IMR-90 (cell line): ENCODE results near the gene PLA2G12A.

ENCODE experiments used
- BHLHE40 ChIP-seq: fragments of 150-350 bp; IDR thresholded peaks from 2 replicates; pipeline ENCODE4 v1.6.1; 2016; ENCODE audit warnings: mild to moderate bottlenecking, low read depth, low read length
- CEBPB ChIP-seq: IDR thresholded peaks from 2 replicates; pipeline ENCODE4 v1.6.1; 2012; ENCODE audit warnings: low read depth, low read length, improper control_type of control experiment
- CTCF ChIP-seq: conservative IDR thresholded peaks from 2 replicates; pipeline ENCODE4 v1.5.1; 2012; ENCODE audit warnings: mild to moderate bottlenecking, low read depth, low read length, improper control_type of control experiment
- ELK1 ChIP-seq: fragments of 150-350 bp; IDR thresholded peaks from 2 replicates; pipeline ENCODE4 v1.6.1; 2016; ENCODE audit warnings: low read depth, mild to moderate bottlenecking, low read length, moderate library complexity, borderline replicate concordance
- MAFK ChIP-seq: IDR thresholded peaks from 2 replicates; pipeline ENCODE4 v1.6.1; 2012; ENCODE audit warnings: low read depth, low read length, improper control_type of control experiment
- MAZ ChIP-seq: IDR thresholded peaks from 2 replicates; pipeline ENCODE4 v1.6.1; 2012; ENCODE audit warnings: low read depth, mild to moderate bottlenecking, low read length, improper control_type of control experiment, moderate library complexity, borderline replicate concordance
- MXI1 ChIP-seq: IDR thresholded peaks from 2 replicates; pipeline ENCODE4 v1.6.1; 2012; ENCODE audit warnings: low read depth, mild to moderate bottlenecking, low read length, moderate library complexity, borderline replicate concordance
- POLR2A ChIP-seq: IDR thresholded peaks from 2 replicates; pipeline ENCODE4 v1.6.1; 2012; ENCODE audit warnings: mild to moderate bottlenecking, low read depth, low read length
- RAD21 ChIP-seq: IDR thresholded peaks from 2 replicates; pipeline ENCODE4 v1.6.1; 2012; ENCODE audit warnings: low read length, improper control_type of control experiment
- RFX5 ChIP-seq: IDR thresholded peaks from 2 replicates; pipeline ENCODE4 v1.8.0; 2012; ENCODE audit warnings: low read depth, mild to moderate bottlenecking, low read length, moderate library complexity
- SMC3 ChIP-seq: fragments of 150-350 bp; IDR thresholded peaks from 2 replicates; pipeline ENCODE4 v1.6.1; 2016; ENCODE audit warnings: low read depth, mild to moderate bottlenecking, antibody characterized with exemption, low read length, moderate library complexity
- USF2 ChIP-seq: fragments of 150-350 bp; IDR thresholded peaks from 2 replicates; pipeline ENCODE4 v1.6.1; 2017; ENCODE audit warnings: mild to moderate bottlenecking, antibody characterized with exemption, low read length, low read depth

GRCh38 chr4:109746728-109747127 lies 16.9 kb upstream of the PLA2G12A start:
- TF ChIP-seq POLR2A, result no peak
- no peak for TF ChIP-seq MAFK
- no peak for TF ChIP-seq CTCF
- TF ChIP-seq BHLHE40, result no peak
- TF ChIP-seq USF2, result no peak
- no peak for TF ChIP-seq RAD21
- TF ChIP-seq MAZ, result no peak
- no peak for TF ChIP-seq MXI1
- TF ChIP-seq SMC3, result no peak
- TF ChIP-seq RFX5, result no peak
- TF ChIP-seq CEBPB, result no peak
- TF ChIP-seq ELK1, result no peak
